ENCODE measurements around the gene OAS3.

GRCh38 chr12:112909693-112910092 is 28.6 kb upstream of the OAS3 start:
- no peak for TF ChIP-seq PATZ1 (CRISPR knock-in tag; IDR thresholded peaks at IDR 0.05; ENCODE audit: borderline replicate concordance)
- TF ChIP-seq POU6F1 (CRISPR knock-in tag; IDR thresholded peaks at IDR 0.05; ENCODE audit: borderline replicate concordance, low read depth), result no peak
- TF ChIP-seq PPARA (CRISPR knock-in tag; IDR thresholded peaks at IDR 0.05; ENCODE audit: borderline replicate concordance), result no peak
- no peak for TF ChIP-seq CREB5 (CRISPR knock-in tag; IDR thresholded peaks at IDR 0.05; ENCODE audit: low read depth)
- TF ChIP-seq ZFP3 (CRISPR knock-in tag; IDR thresholded peaks at IDR 0.05), result no peak
- TF ChIP-seq OSR1 (CRISPR knock-in tag; IDR thresholded peaks at IDR 0.05), result no peak
- no peak for TF ChIP-seq RARB (CRISPR knock-in tag; IDR thresholded peaks at IDR 0.05)

All from SK-N-SH treated with all-trans-retinoic acid at 6 μM for 48 hours (cell line).